ENCODE data around the gene CYTH1.

DNA sequence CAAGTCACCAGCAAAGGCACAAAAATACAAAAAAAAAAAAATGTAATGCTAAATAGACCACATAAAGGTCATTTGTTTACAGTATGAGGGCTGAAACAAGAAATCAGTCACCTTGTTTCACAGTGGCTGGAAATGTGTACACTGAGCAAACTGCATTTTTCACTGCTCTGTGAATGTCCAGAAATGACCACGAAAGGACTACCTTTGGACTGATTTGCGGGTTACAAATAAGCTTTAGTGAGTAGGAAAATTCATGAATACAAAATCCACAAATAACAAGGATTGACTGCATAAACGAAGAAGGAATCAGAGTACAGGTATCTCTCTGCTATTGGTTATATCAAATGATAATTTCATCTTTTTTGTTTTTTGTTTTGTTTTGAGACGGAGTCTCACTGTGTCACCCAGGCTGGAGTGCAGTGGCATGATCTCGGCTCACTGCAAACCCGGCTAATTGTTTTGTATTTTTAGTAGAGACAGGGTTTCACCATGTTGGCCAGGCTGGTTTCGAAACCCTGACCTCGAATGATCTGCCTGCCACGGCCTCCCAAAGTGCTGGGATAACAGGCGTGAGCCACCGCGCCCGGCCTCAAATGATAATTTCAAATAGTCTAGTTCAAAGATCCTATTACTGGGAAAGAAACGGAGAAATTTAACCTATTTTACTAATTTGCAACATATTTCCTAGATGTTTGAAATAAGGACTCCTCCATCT is 30.5 kb downstream of the CYTH1 start:
- TF ChIP-seq CTCF (IDR thresholded peaks at IDR 0.05), result no peak
- TF ChIP-seq POLR2A (IDR thresholded peaks at IDR 0.05), result no peak

All from Peyer's patch (tissue), 4 donors.